Measurements from ENCODE around the gene HEYL. TPM values are rescaled to one million over a fixed set of nuclear protein-coding genes. Genes with fewer than 3 reads are reported as not detected.
"Not testable (repeated sequence)": the region's sequence is repeated elsewhere in the genome, so short reads cannot be mapped to it uniquely, and the experiment has no call there.

The HEYL gene
- total and polyA plus RNA-seq, 2 donors (not counting 1 experiment from before 2014, with no cell fraction given): 1.3 TPM; not detected in 1

DNA sequence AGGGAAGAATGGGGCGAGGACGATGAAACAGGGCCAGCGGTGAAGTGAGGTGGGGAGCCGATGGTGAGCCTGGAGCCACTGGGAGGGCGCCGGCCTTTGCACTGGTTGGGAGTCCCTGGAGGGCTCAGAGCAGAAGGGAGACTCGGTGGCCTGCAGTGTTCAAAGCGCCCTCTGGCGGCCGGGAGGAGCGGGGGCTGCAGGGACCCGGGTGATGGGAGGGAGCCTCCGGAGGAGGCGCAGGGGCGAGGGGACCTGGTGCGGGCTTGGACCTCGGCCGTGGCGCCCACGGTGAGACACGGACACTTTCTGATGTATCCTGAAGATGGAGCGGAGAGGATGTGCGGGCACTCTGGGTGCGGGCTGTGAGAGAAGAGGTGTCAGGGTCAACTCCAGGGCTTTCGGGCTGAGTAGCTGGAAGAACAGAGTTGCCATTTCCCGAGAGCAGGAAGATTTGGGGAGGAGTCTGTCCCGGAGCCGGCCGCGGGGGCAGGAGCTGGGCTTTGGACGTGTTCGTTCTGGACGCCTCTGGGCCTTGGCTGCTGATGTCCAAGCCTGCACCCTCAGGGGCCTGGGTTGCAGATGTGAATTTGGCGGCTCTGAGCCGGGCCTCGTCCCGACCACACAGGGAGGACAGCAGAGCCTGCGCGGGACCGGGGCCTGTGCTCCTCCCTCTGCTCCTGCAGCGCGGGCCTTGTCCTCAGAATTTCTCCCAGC is 29.7 kb downstream of the HEYL start:
- Histone ChIP-seq H3K4me3 (replicated peaks in 1 of 4; ENCODE audit: control extremely low read depth in 1 of 4, insufficient read depth in 1 of 4, low read depth in 3 of 4, low read length in 4 of 4) (no peak overlapping the region), H3K4me1 (ENCODE audit: control insufficient read depth, extremely low read depth, insufficient read depth, low read length) (no peaks in the 10 kb centered on the region), H3K9ac (ENCODE audit: insufficient read depth, low read length) (no peak overlapping the region), H3K27ac (ENCODE audit: insufficient read depth, low read length) (no peak overlapping the region), H3K9me3 (ENCODE audit: control insufficient read depth, insufficient read depth, low read depth, low read length) (no peaks in the 10 kb centered on the region), H2AFZ (ENCODE audit: low read length) (no peak overlapping the region), H4K20me1 (ENCODE audit: control insufficient read depth, extremely low read depth, insufficient read depth, low read length) (no peaks in the 10 kb centered on the region), H3K27me3 (ENCODE audit: control insufficient read depth, insufficient read depth, low read length) (no peaks in the 10 kb centered on the region), H3K4me2 (ENCODE audit: extremely low read depth, insufficient read depth, low read length) (peak overlapping the region; percentile 25), H3K79me2 (ENCODE audit: control insufficient read depth, insufficient read depth, low read length) (no peaks in the 10 kb centered on the region), H3K36me3 (ENCODE audit: control insufficient read depth, insufficient read depth, low read length) (no peaks in the 10 kb centered on the region)
- peak; percentile 27 to 29 for DNase-seq (ENCODE audit: low read depth in 2 of 2)
- TF ChIP-seq, protein P1, sequence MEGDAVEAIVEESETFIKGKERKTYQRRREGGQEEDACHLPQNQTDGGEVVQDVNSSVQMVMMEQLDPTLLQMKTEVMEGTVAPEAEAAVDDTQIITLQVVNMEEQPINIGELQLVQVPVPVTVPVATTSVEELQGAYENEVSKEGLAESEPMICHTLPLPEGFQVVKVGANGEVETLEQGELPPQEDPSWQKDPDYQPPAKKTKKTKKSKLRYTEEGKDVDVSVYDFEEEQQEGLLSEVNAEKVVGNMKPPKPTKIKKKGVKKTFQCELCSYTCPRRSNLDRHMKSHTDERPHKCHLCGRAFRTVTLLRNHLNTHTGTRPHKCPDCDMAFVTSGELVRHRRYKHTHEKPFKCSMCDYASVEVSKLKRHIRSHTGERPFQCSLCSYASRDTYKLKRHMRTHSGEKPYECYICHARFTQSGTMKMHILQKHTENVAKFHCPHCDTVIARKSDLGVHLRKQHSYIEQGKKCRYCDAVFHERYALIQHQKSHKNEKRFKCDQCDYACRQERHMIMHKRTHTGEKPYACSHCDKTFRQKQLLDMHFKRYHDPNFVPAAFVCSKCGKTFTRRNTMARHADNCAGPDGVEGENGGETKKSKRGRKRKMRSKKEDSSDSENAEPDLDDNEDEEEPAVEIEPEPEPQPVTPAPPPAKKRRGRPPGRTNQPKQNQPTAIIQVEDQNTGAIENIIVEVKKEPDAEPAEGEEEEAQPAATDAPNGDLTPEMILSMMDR (conservative IDR thresholded peaks at IDR 0.05 in 1 of 2, IDR thresholded peaks at IDR 0.05 in 1 of 2; ENCODE audit: low read depth in 1 of 2, low read length in 2 of 2): peak; percentile 24 to 63
- TF ChIP-seq EZH2 (IDR thresholded peaks at IDR 0.05; ENCODE audit: low read length, missing control alignments): no peak

DNA sequence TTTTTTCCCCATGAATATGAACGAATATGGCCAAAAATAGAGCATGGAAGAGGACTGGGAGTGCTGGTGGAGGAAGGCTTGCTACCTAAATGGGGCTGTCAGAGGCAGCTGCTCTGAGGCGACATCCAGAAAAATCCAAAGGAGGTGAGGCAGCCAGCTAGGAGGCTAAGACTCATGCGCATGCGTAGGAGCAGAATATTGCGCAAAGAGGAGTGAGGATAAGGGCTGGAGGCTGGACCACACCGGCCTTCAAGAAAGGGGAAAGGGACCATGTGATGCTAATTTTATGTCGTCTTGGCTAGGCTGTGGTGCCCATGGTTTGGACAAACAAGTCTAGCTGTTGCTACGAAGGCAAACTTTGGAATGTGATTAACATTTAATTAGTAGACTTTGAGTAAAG is 30.5 kb downstream of the HEYL start:
- no peaks in the 10 kb centered on the region for H3K9me3 ChIP-seq (ENCODE audit: control insufficient read depth, insufficient read depth, low read depth, low read length)
- H3K79me2 ChIP-seq (ENCODE audit: control insufficient read depth, insufficient read depth, low read length): no peaks in the 10 kb centered on the region
- no peak overlapping the region for H3K4me2 ChIP-seq (ENCODE audit: extremely low read depth, insufficient read depth, low read length)
- no peaks in the 10 kb centered on the region for H3K4me1 ChIP-seq (ENCODE audit: control insufficient read depth, extremely low read depth, insufficient read depth, low read length)
- no peak overlapping the region for H3K9ac ChIP-seq (ENCODE audit: insufficient read depth, low read length)
- H3K36me3 ChIP-seq (ENCODE audit: control insufficient read depth, insufficient read depth, low read length): no peaks in the 10 kb centered on the region
- no peak for DNase-seq (ENCODE audit: low read depth in 2 of 2)
- no peak overlapping the region for H2AFZ ChIP-seq (ENCODE audit: low read length)
- H3K27me3 ChIP-seq (ENCODE audit: control insufficient read depth, insufficient read depth, low read length): no peaks in the 10 kb centered on the region
- no peaks in the 10 kb centered on the region for H4K20me1 ChIP-seq (ENCODE audit: control insufficient read depth, extremely low read depth, insufficient read depth, low read length)
- no peak for TF ChIP-seq EZH2 (IDR thresholded peaks at IDR 0.05; ENCODE audit: low read length, missing control alignments)
- TF ChIP-seq, protein P1 (conservative IDR thresholded peaks at IDR 0.05 in 1 of 2, IDR thresholded peaks at IDR 0.05 in 1 of 2; ENCODE audit: low read depth in 1 of 2, low read length in 2 of 2): no peak
- H3K27ac ChIP-seq (ENCODE audit: insufficient read depth, low read length): no peak overlapping the region
- no peak overlapping the region for H3K4me3 ChIP-seq (replicated peaks in 1 of 4; ENCODE audit: control extremely low read depth in 1 of 4, insufficient read depth in 1 of 4, low read depth in 3 of 4, low read length in 4 of 4)

DNA sequence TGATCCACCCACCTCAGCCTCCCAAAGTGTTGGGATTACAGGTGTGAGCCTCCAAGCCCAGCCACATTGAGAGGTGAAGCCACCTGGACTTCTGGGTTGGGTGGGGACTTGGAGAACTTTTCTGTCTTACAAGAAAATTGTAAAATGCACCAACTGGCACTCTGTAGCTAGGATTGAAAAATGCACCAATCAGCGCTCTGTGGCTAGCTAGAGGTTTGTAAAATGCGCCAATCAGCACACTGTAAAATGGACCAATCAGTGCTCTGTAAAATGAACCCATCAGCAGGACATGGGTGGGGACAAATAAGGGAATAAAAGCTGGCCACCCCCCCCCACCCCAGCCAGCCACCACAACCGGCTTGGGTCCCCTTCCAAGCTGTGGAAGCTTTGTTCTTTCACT is 35.8 kb downstream of the HEYL start:
- H3K9ac ChIP-seq (ENCODE audit: insufficient read depth, low read length); H3K4me3 ChIP-seq (replicated peaks in 1 of 4; ENCODE audit: control extremely low read depth in 1 of 4, insufficient read depth in 1 of 4, low read depth in 3 of 4, low read length in 4 of 4); H3K4me2 ChIP-seq (ENCODE audit: extremely low read depth, insufficient read depth, low read length); H3K79me2 ChIP-seq (ENCODE audit: control insufficient read depth, insufficient read depth, low read length); DNase-seq (ENCODE audit: low read depth in 2 of 2); H4K20me1 ChIP-seq (ENCODE audit: control insufficient read depth, extremely low read depth, insufficient read depth, low read length); H3K27me3 ChIP-seq (ENCODE audit: control insufficient read depth, insufficient read depth, low read length); H3K4me1 ChIP-seq (ENCODE audit: control insufficient read depth, extremely low read depth, insufficient read depth, low read length); H3K36me3 ChIP-seq (ENCODE audit: control insufficient read depth, insufficient read depth, low read length); H3K9me3 ChIP-seq (ENCODE audit: control insufficient read depth, insufficient read depth, low read depth, low read length); H2AFZ ChIP-seq (ENCODE audit: low read length); H3K27ac ChIP-seq (ENCODE audit: insufficient read depth, low read length): not testable (repeated sequence)

DNA sequence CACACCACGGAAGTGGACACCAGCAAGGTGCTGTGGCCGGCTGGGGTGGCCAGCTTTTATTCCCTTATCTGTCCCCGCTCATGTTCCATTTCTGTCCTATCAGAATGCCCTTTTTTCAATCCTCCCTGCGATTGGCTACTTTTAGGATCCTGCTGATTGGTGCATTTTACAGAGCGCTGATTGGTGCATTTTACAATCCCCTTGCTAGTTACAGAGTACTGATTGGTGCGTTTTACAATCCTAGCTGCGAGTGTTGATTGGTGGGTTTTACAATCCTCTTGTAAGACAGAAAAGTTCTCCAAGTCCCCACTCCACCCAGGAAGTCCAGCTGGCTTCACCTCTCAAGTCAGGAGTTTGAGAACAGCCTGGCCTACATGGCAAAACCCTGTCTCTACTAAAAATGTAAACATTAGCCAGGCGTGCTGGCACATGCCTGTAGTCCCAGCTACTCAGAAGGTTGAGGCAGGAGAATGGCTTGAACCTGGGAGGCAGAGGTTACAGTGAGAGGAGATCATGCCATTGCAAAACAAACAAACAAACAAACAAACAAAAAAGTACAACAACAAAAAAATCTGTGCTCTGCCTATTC is 37.7 kb downstream of the HEYL start:
- H3K4me2 ChIP-seq (ENCODE audit: extremely low read depth, insufficient read depth, low read length); H3K27me3 ChIP-seq (ENCODE audit: control insufficient read depth, insufficient read depth, low read length); DNase-seq (ENCODE audit: low read depth in 2 of 2); H3K9ac ChIP-seq (ENCODE audit: insufficient read depth, low read length); H3K4me1 ChIP-seq (ENCODE audit: control insufficient read depth, extremely low read depth, insufficient read depth, low read length); H4K20me1 ChIP-seq (ENCODE audit: control insufficient read depth, extremely low read depth, insufficient read depth, low read length); H3K9me3 ChIP-seq (ENCODE audit: control insufficient read depth, insufficient read depth, low read depth, low read length); H2AFZ ChIP-seq (ENCODE audit: low read length); H3K79me2 ChIP-seq (ENCODE audit: control insufficient read depth, insufficient read depth, low read length); H3K4me3 ChIP-seq (replicated peaks in 1 of 4; ENCODE audit: control extremely low read depth in 1 of 4, insufficient read depth in 1 of 4, low read depth in 3 of 4, low read length in 4 of 4); H3K27ac ChIP-seq (ENCODE audit: insufficient read depth, low read length); H3K36me3 ChIP-seq (ENCODE audit: control insufficient read depth, insufficient read depth, low read length): not testable (repeated sequence)

Data from fibroblast of lung (primary cell).